H1 (cell line): ENCODE data around the gene GRID1. TPM values are rescaled to one million over a fixed set of nuclear protein-coding genes. Genes with fewer than 3 reads are reported as not detected.

ENCODE experiments used
- CTCF ChIA-PET: fragments of 300-600 bp; sonication (Branson Sonifier 250); formaldehyde crosslinking; loops from one replicate; lab custom pipeline; 2021; ENCODE audit not compliant: partially characterized antibody; lab: Charles Lee
- POLR2A ChIA-PET: fragments of 300-600 bp; sonication (Branson Sonifier 250); formaldehyde crosslinking; loops from one replicate; lab custom pipeline; 2021; ENCODE audit warnings: inconsistent platforms; ENCODE audit not compliant: partially characterized antibody; lab: Charles Lee
- DNase-seq, 2 experiments: peaks; one replicate each; pipeline versions ENCODE4 v3.0.0 to v3.0.0-alpha.2; 2010 to 2022; ENCODE audit warnings: low spot score in 2 of 2, low read depth in 1 of 2, mixed read lengths in 1 of 2
- FAIRE-seq: peaks from 2 replicates; lab custom pipeline; 2011; peaks lifted over from hg19 to GRCh38; lab: Jason Lieb, UNC
- H2AFZ ChIP-seq: 2 replicates; pipeline ENCODE4 v1.8.1; 2012; ENCODE audit warnings: low read length, inconsistent platforms
- H2AK5ac ChIP-seq: 2 replicates; pipeline ENCODE4 v1.6.1; 2013; ENCODE audit warnings: low read depth, low read length
- H2BK120ac ChIP-seq: replicated peaks from 2 replicates; pipeline ENCODE3; 2013; ENCODE audit warnings: low read depth, low read length, inconsistent platforms
- H2BK12ac ChIP-seq: 2 replicates; pipeline ENCODE4 v1.6.1; 2013; ENCODE audit warnings: low read depth, low read length
- H2BK15ac ChIP-seq: 2 replicates; pipeline ENCODE4 v1.6.1; 2013; ENCODE audit warnings: low read length
- H2BK20ac ChIP-seq: 2 replicates; pipeline ENCODE4 v1.6.1; 2013; ENCODE audit warnings: low read length
- H2BK5ac ChIP-seq: 2 replicates; pipeline ENCODE4 v1.6.1; 2013; ENCODE audit warnings: low read depth, low read length
- H3K14ac ChIP-seq: 2 replicates; pipeline ENCODE4 v1.6.1; 2013; ENCODE audit warnings: inconsistent platforms; ENCODE audit not compliant: insufficient read length
- H3K18ac ChIP-seq: 2 replicates; pipeline ENCODE4 v1.6.1; 2013; ENCODE audit warnings: low read length; ENCODE audit errors: extremely low read depth
- H3K23ac ChIP-seq: 2 replicates; pipeline ENCODE4 v1.6.1; 2013; ENCODE audit warnings: inconsistent platforms; ENCODE audit not compliant: insufficient read length
- H3K23me2 ChIP-seq: 2 replicates; pipeline ENCODE4 v1.6.1; 2013; ENCODE audit warnings: low read depth, low read length
- H3K27ac ChIP-seq: 2 replicates; pipeline ENCODE4 v1.6.1; 2011; ENCODE audit warnings: low read depth, low read length, inconsistent platforms
- H3K27me3 ChIP-seq, 4 experiments: replicated peaks in 1 of 4; 1 replicate in 1 of 4; 2 replicates in 3 of 4; pipeline versions ENCODE4 v1.6.1 to v1.8.1; 2011 to 2013; ENCODE audit warnings: low read length in 3 of 4, mild to moderate bottlenecking in 3 of 4, inconsistent platforms in 2 of 4, mixed read lengths in 2 of 4, moderate library complexity in 1 of 4; ENCODE audit not compliant: control insufficient read depth in 3 of 4, insufficient read depth in 3 of 4; ENCODE audit errors: extremely low read depth in 1 of 4
- H3K36me3 ChIP-seq, 4 experiments: 2 replicates each; pipeline versions ENCODE4 v1.6.1 to v1.8.1; 2011 to 2013; ENCODE audit warnings: mild to moderate bottlenecking in 4 of 4, low read length in 3 of 4, moderate library complexity in 2 of 4, control low read depth in 1 of 4, inconsistent platforms in 1 of 4; ENCODE audit not compliant: insufficient read depth in 4 of 4, control insufficient read depth in 2 of 4
- H3K4ac ChIP-seq: replicated peaks from 2 replicates; pipeline ENCODE3; 2013; ENCODE audit warnings: low read length, low read depth, mixed read lengths, inconsistent platforms; ENCODE audit not compliant: insufficient read length
- H3K4me1 ChIP-seq, 4 experiments: replicated peaks in 1 of 4; 1 replicate in 1 of 4; 2 replicates in 3 of 4; pipeline versions ENCODE4 v1.6.1 to v1.8.1; 2011 to 2013; ENCODE audit warnings: low read length in 3 of 4, inconsistent platforms in 2 of 4, mixed read lengths in 1 of 4; ENCODE audit not compliant: insufficient read depth in 4 of 4, control insufficient read depth in 3 of 4
- H3K4me2 ChIP-seq, 2 experiments: 2 replicates each; pipeline versions ENCODE4 v1.6.1 to v1.8.1; 2011 to 2013; ENCODE audit warnings: low read depth in 2 of 2, low read length in 2 of 2, control low read depth in 1 of 2, inconsistent platforms in 1 of 2, mild to moderate bottlenecking in 1 of 2; ENCODE audit not compliant: insufficient read depth in 1 of 2
- H3K4me3 ChIP-seq, 4 experiments: fragments of 200-600, 300-600 bp in 1 of 4; sonication (generic), shearing (Covaris generic), sonication (Bioruptor Twin) in 1 of 4; 2 replicates each; pipeline versions ENCODE4 v1.5.1 to v1.8.1; 2011 to 2016; ENCODE audit warnings: low read length in 4 of 4, low read depth in 3 of 4, control low read depth in 2 of 4, inconsistent platforms in 2 of 4, mild to moderate bottlenecking in 2 of 4, mixed read lengths in 1 of 4, moderate library complexity in 1 of 4; ENCODE audit not compliant: insufficient read depth in 2 of 4; ENCODE audit errors: extremely low read depth in 1 of 4
- H3K56ac ChIP-seq: replicated peaks from 2 replicates; pipeline ENCODE3; 2013; ENCODE audit warnings: low read depth, mild to moderate bottlenecking, mixed read lengths, low read length, inconsistent platforms; ENCODE audit not compliant: insufficient read length
- H3K79me1 ChIP-seq: 2 replicates; pipeline ENCODE4 v1.6.1; 2013; ENCODE audit warnings: low read depth, low read length, control low read depth
- H3K79me2 ChIP-seq, 2 experiments: 2 replicates each; pipeline versions ENCODE4 v1.6.1 to v1.8.1; 2012 to 2013; ENCODE audit warnings: low read length in 2 of 2, mild to moderate bottlenecking in 2 of 2, inconsistent platforms in 1 of 2; ENCODE audit not compliant: insufficient read depth in 2 of 2, control insufficient read depth in 1 of 2
- H3K9ac ChIP-seq, 4 experiments: replicated peaks in 1 of 4; 1 replicate in 1 of 4; 2 replicates in 3 of 4; pipeline versions ENCODE4 v1.6.1 to v1.8.1; 2011 to 2013; ENCODE audit warnings: low read depth in 3 of 4, low read length in 3 of 4, control low read depth in 2 of 4, mild to moderate bottlenecking in 2 of 4, moderate library complexity in 2 of 4, inconsistent platforms in 1 of 4; ENCODE audit errors: extremely low read depth in 1 of 4
- H3K9me3 ChIP-seq, 2 experiments: 2 replicates each; pipeline versions ENCODE4 v1.6.1 to v1.8.1; 2012 to 2013; ENCODE audit warnings: mild to moderate bottlenecking in 2 of 2, moderate library complexity in 2 of 2, control low read depth in 1 of 2, inconsistent platforms in 1 of 2, low read depth in 1 of 2, low read length in 1 of 2, mixed read lengths in 1 of 2; ENCODE audit not compliant: insufficient read depth in 2 of 2
- H4K20me1 ChIP-seq, 2 experiments: replicated peaks in 1 of 2; 2 replicates each; pipeline versions ENCODE3 to v1.8.1; 2011 to 2013; ENCODE audit warnings: inconsistent platforms in 2 of 2, low read length in 2 of 2, mild to moderate bottlenecking in 1 of 2; ENCODE audit not compliant: insufficient read depth in 2 of 2, control insufficient read depth in 1 of 2
- H4K5ac ChIP-seq: 2 replicates; pipeline ENCODE4 v1.6.1; 2013; ENCODE audit warnings: low read length, low read depth, mixed read lengths, inconsistent platforms; ENCODE audit not compliant: insufficient read length
- H4K8ac ChIP-seq: 2 replicates; pipeline ENCODE4 v1.8.0; 2013; ENCODE audit warnings: mild to moderate bottlenecking, moderate library complexity, low read length, inconsistent platforms; ENCODE audit not compliant: insufficient read depth; ENCODE audit errors: extremely low read depth
- H4K91ac ChIP-seq: replicated peaks from 2 replicates; pipeline ENCODE3; 2013; ENCODE audit warnings: low read length, mixed read lengths, inconsistent platforms; ENCODE audit not compliant: insufficient read length
- BRCA1 ChIP-seq: IDR thresholded peaks from 2 replicates; pipeline ENCODE4 v1.6.1; 2012; ENCODE audit warnings: low read depth, low read length, improper control_type of control experiment
- CHD1 ChIP-seq: IDR thresholded peaks from 2 replicates; pipeline ENCODE4 v1.6.1; 2012; ENCODE audit warnings: low read depth, low read length, improper control_type of control experiment
- CHD2 ChIP-seq: IDR thresholded peaks from 2 replicates; pipeline ENCODE4 v1.6.1; 2012; ENCODE audit warnings: low read length, improper control_type of control experiment
- HDAC6 ChIP-seq: IDR thresholded peaks from one replicate; pipeline ENCODE4 v1.7.1; 2012; ENCODE audit warnings: low read depth, mild to moderate bottlenecking, inconsistent platforms, low read length, moderate library complexity
- JUND ChIP-seq: IDR thresholded peaks from 2 replicates; pipeline ENCODE4 v1.6.1; 2011; ENCODE audit warnings: mild to moderate bottlenecking, improper control_type of control experiment, low read length
- RNF2 ChIP-seq: fragments of 200-900, 300-1000 bp; sonication (generic); IDR thresholded peaks from 2 replicates; pipeline ENCODE4 v1.7.1; 2016; ENCODE audit warnings: borderline replicate concordance, low read depth, mild to moderate bottlenecking, antibody characterized with exemption, low read length; ENCODE audit not compliant: poor library complexity, severe bottlenecking; ENCODE audit errors: missing control alignments
- SIN3A ChIP-seq, 2 experiments: IDR thresholded peaks in 1 of 2; conservative IDR thresholded peaks in 1 of 2; 2 replicates each; pipeline ENCODE4 v1.6.1; 2011 to 2012; ENCODE audit warnings: low read length in 2 of 2, improper control_type of control experiment in 1 of 2, low read depth in 1 of 2, mild to moderate bottlenecking in 1 of 2
- TAF7 ChIP-seq: optimal IDR thresholded peaks from 2 replicates; pipeline ENCODE3; 2011; ENCODE audit warnings: low read depth, mild to moderate bottlenecking, inconsistent platforms, low read length, moderate library complexity, borderline replicate concordance
- TEAD4 ChIP-seq: IDR thresholded peaks from 2 replicates; pipeline ENCODE4 v1.6.1; 2012; ENCODE audit warnings: low read depth, low read length, inconsistent platforms, mixed read lengths
- USF2 ChIP-seq: IDR thresholded peaks from 2 replicates; pipeline ENCODE4 v1.6.1; 2011; ENCODE audit warnings: low read length, improper control_type of control experiment
- ZNF274 ChIP-seq: IDR thresholded peaks from 2 replicates; pipeline ENCODE4 v1.7.0; 2012; ENCODE audit warnings: low read length, borderline replicate concordance; ENCODE audit errors: extremely low read depth
- WGBS, 2 experiments: shearing (Covaris generic) in 1 of 2; methylation state at CpG; one replicate each; pipeline versions ENCODE4 v1.1.6 to v1.1.7; 2013 to 2015; ENCODE audit warnings: low lambda C conversion rate in 2 of 2, mixed read lengths in 2 of 2, inconsistent platforms in 1 of 2, low coverage in 1 of 2, missing lambda C conversion rate in 1 of 2; ENCODE audit not compliant: insufficient replicate concordance in 2 of 2, insufficient coverage in 1 of 2, insufficient read length in 1 of 2; ENCODE audit errors: extremely low coverage in 1 of 2, missing lambda C conversion rate in 1 of 2; 5-methylcytosine and 5-hydroxymethylcytosine counted together
- polyA plus RNA-seq, 7 experiments: library from polyadenylated mRNA; depleted of rRNA in 3 of 7; stranded (reverse) in 5 of 7; unstranded in 2 of 7; fragments of >200 nt in 5 of 7; fragments of 200-250 nt in 2 of 7; gene quantifications; 1 replicate in 5 of 7; 2 replicates in 1 of 7; 4 replicates in 1 of 7; pipeline versions ENCODE4 v1.2.1 to v1.2.3, GENCODE V29; 2011 to 2013; ENCODE audit warnings: missing spikeins in 2 of 7, mixed read lengths in 2 of 7
- total RNA-seq: library from RNA; stranded (reverse); fragmentation: NEBNext Ultra II Directional; extraction: Animal tissue kit (Norgen Biotek cat#: 25700); gene quantifications from 2 replicates; pipeline ENCODE4 v1.2.1, GENCODE V29; 2021

The GRID1 gene
- total and polyA plus RNA-seq, 2 of the 8 experiments (the other 6 are each of a cell fraction or from before 2014, with no cell fraction given), result 0.22 to 0.30 TPM

GRCh38 chr10:86403183-86403797 is 36.7 kb upstream of the GRID1 start:
- Histone ChIP-seq H2BK5ac (no peak overlapping the region), H3K27me3 (peaks cover 8 to 34% (median 31%) of the 10 kb centered on the region in 4 experiments), H3K79me2 (no peaks in the 10 kb centered on the region), H3K4me2 (peak overlapping the region in 1 of 2 experiments; percentile 63; a peak in 1 of 4 replicates), H3K23me2 (peaks cover 14% of the 10 kb centered on the region; the same call in 1 of the 2 replicates), H2BK20ac (no peak overlapping the region), H2AK5ac (no peak overlapping the region), H2AFZ (no peak overlapping the region; the same call in 1 of the 2 replicates), H2BK15ac (no peak overlapping the region), H4K20me1 (no peaks in the 10 kb centered on the region), H2BK12ac (no peak overlapping the region; the same call in 1 of the 2 replicates), H3K23ac (no peak overlapping the region), H3K4me1 (peaks cover 0 to 7% (median 5%) of the 10 kb centered on the region in 4 experiments; a peak in 6 of 7 replicates), H3K56ac (no peak overlapping the region), H4K91ac (no peak overlapping the region), H3K27ac (no peak overlapping the region), H3K9ac (no peak overlapping the region), H3K36me3 (no peaks in the 10 kb centered on the region), H3K79me1 (no peaks in the 10 kb centered on the region), H2BK120ac (no peak overlapping the region), H3K14ac (no peak overlapping the region), H3K4ac (no peak overlapping the region), H4K8ac (no peak overlapping the region), H3K4me3 (no peak overlapping the region), H3K18ac (no peak overlapping the region), H4K5ac (no peak overlapping the region), H3K9me3 (no peaks in the 10 kb centered on the region)
- CTCF ChIA-PET, result interaction anchor here (0.8 to 5.5 kb wide), 7 partner anchors 14 to 261 kb away, joined by 3 to 61 read pairs (median 4); no protein-coding TSS in a partner anchor
- DNase-seq (no peak), FAIRE-seq (no peak)
- WGBS, 2 experiments, result 87% methylated on average over 6 of the region's 6 CpGs; no CpG with 5 or more reads in 1 of the 2 experiments
- POLR2A ChIA-PET, result interaction anchor here (1.1 to 4.5 kb wide), 2 partner anchors 15 to 102 kb away, joined by 3 to 30 read pairs; no protein-coding TSS in a partner anchor
- TF ChIP-seq HDAC6, result no peak
- TF ChIP-seq TAF7, result no peak
- TF ChIP-seq USF2, result no peak
- TF ChIP-seq ZNF274, result no peak
- no peak for TF ChIP-seq CHD2
- no peak for TF ChIP-seq SIN3A (conservative IDR thresholded peaks at IDR 0.05 in 1 of 2, IDR thresholded peaks at IDR 0.05 in 1 of 2; ENCODE audit: low read depth in 1 of 2, low read length in 2 of 2)
- no peak for TF ChIP-seq CHD1
- TF ChIP-seq TEAD4, result no peak
- TF ChIP-seq BRCA1, result no peak
- TF ChIP-seq JUND, result no peak
- no peak for TF ChIP-seq RNF2
